Immature natural killer cell (primary cell): ENCODE data around the gene BPIFB2. TPM values are rescaled to one million over a fixed set of nuclear protein-coding genes. Genes with fewer than 3 reads are reported as not detected.
"Not testable (repeated sequence)": the region's sequence is repeated elsewhere in the genome, so short reads cannot be mapped to it uniquely, and the experiment has no call there.

Source experiments
- DNase-seq, 3 donors: peaks; one replicate each; pipeline ENCODE4 v3.0.0; 2022; ENCODE audit warnings: mixed read lengths in 1 of 3
- H3K27ac Mint-ChIP-seq, 6 donors: one replicate each; pipeline ENCODE4 v1.8.0; 2020; ENCODE audit warnings: mixed read lengths in 6 of 6, mild to moderate bottlenecking in 5 of 6, inconsistent platforms in 4 of 6, moderate library complexity in 3 of 6
- H3K27me3 Mint-ChIP-seq, 3 donors: one replicate each; pipeline ENCODE4 v1.8.0; 2020 to 2021; ENCODE audit warnings: low read depth in 3 of 3, mild to moderate bottlenecking in 3 of 3, mixed read lengths in 3 of 3, moderate library complexity in 3 of 3, inconsistent platforms in 1 of 3
- H3K36me3 Mint-ChIP-seq, 3 donors: one replicate each; pipeline ENCODE4 v1.8.0; 2020; ENCODE audit warnings: mixed read lengths in 3 of 3, inconsistent platforms in 2 of 3, mild to moderate bottlenecking in 2 of 3
- H3K4me1 Mint-ChIP-seq, 2 donors: one replicate each; pipeline ENCODE4 v1.8.0; 2020; ENCODE audit warnings: inconsistent platforms in 2 of 2, mild to moderate bottlenecking in 2 of 2, mixed read lengths in 2 of 2, moderate library complexity in 1 of 2
- H3K4me3 Mint-ChIP-seq, 5 donors: one replicate each; pipeline ENCODE4 v1.8.0; 2020; ENCODE audit warnings: mild to moderate bottlenecking in 5 of 5, mixed read lengths in 5 of 5, inconsistent platforms in 3 of 5, moderate library complexity in 3 of 5
- H3K9me3 Mint-ChIP-seq, 6 donors: one replicate each; pipeline ENCODE4 v1.8.0; 2020; ENCODE audit warnings: mild to moderate bottlenecking in 6 of 6, mixed read lengths in 6 of 6, inconsistent platforms in 4 of 6, moderate library complexity in 3 of 6
- polyA plus RNA-seq, 3 donors: library from polyadenylated mRNA; unstranded; fragments of 300-500 nt; fragmentation: Illumina TruSeq; gene quantifications; one replicate each; pipeline ENCODE4 v1.2.3, GENCODE V29; 2021

Gene BPIFB2
- not detected for polyA plus RNA-seq

- no peaks in the 10 kb centered on the region for H3K4me1 Mint-ChIP-seq
- no peak within 1 kb of the TSS for H3K4me3 Mint-ChIP-seq
- DNase-seq = no peak
- no peaks in the 10 kb centered on the region for H3K36me3 Mint-ChIP-seq
- H3K27me3 Mint-ChIP-seq = peaks cover 0 to 2% (median 1%) of the 10 kb centered on the region in 3 donors
- no peaks in the 10 kb centered on the region for H3K9me3 Mint-ChIP-seq
- H3K27ac Mint-ChIP-seq = no peak within 1 kb of the TSS
Observed at GRCh38 chr20:33007376-33008335, at the start of gene BPIFB2. Gene BPIFB2 (plus strand): TSS chr20:33007704. CDS start chr20:33008575, 871 bp downstream.

- H3K27ac Mint-ChIP-seq = no peak overlapping the region
- no peak for DNase-seq
- H3K27me3 Mint-ChIP-seq = peaks cover 0 to 13% (median 4%) of the 10 kb centered on the region in 3 donors
Observed at GRCh38 chr20:32958574-32958973, 48.9 kb upstream of the BPIFB2 start.

GRCh38 chr20:32959351-32960221 is 47.9 kb upstream of the BPIFB2 start:
- no peaks in the 10 kb centered on the region for H3K4me1 Mint-ChIP-seq
- H3K36me3 Mint-ChIP-seq = peaks cover 4 to 10% (median 6%) of the 10 kb centered on the region in 3 donors
- H3K9me3 Mint-ChIP-seq = peaks cover 11 to 23% (median 17%) of the 10 kb centered on the region in 6 donors
- DNase-seq = no peak
- H3K4me3 Mint-ChIP-seq = no peak overlapping the region
- H3K27ac Mint-ChIP-seq = no peak overlapping the region
- peaks cover 0 to 7% (median 4%) of the 10 kb centered on the region in 3 donors for H3K27me3 Mint-ChIP-seq

More at GRCh38 chr20:32958574-32958973, 48.9 kb upstream of the BPIFB2 start:
- Mint-ChIP-seq H3K36me3 (peaks cover 4 to 14% (median 6%) of the 10 kb centered on the region in 3 donors), H3K9me3 (peaks cover 11 to 23% (median 17%) of the 10 kb centered on the region in 6 donors), H3K4me3 (no peak overlapping the region), H3K4me1 (no peaks in the 10 kb centered on the region)

GRCh38 chr20:32960222-32960518 is 47.3 kb upstream of the BPIFB2 start:
- Mint-ChIP-seq H3K27ac (no peak overlapping the region), H3K9me3 (peaks cover 11 to 21% (median 16%) of the 10 kb centered on the region in 6 donors)

GRCh38 chr20:32960849-32961731 is 46.4 kb upstream of the BPIFB2 start:
- no peak overlapping the region for H3K4me3 Mint-ChIP-seq
- peaks cover 10% of the 10 kb centered on the region in 2 donors for H3K4me1 Mint-ChIP-seq
- no peak overlapping the region for H3K27ac Mint-ChIP-seq
- H3K27me3 Mint-ChIP-seq = peaks cover 0 to 4% (median 3%) of the 10 kb centered on the region in 3 donors
- peaks cover 4 to 6% (median 6%) of the 10 kb centered on the region in 3 donors for H3K36me3 Mint-ChIP-seq
- no peak for DNase-seq
- H3K9me3 Mint-ChIP-seq = peaks cover 11 to 19% (median 15%) of the 10 kb centered on the region in 6 donors

More at GRCh38 chr20:32960222-32960518, 47.3 kb upstream of the BPIFB2 start:
- no peak for DNase-seq
- peaks cover under 1% of the 10 kb centered on the region in 2 donors for H3K4me1 Mint-ChIP-seq
- peaks cover 4 to 10% (median 6%) of the 10 kb centered on the region in 3 donors for H3K36me3 Mint-ChIP-seq
- no peak overlapping the region for H3K4me3 Mint-ChIP-seq
- peaks cover 0 to 4% (median 4%) of the 10 kb centered on the region in 3 donors for H3K27me3 Mint-ChIP-seq

GRCh38 chr20:32962053-32962452 is 45.5 kb upstream of the BPIFB2 start:
- H3K27me3 Mint-ChIP-seq = peaks cover 0 to 7% (median 1%) of the 10 kb centered on the region in 3 donors
- H3K4me1 Mint-ChIP-seq = peaks cover 19 to 20% of the 10 kb centered on the region in 2 donors
- peaks cover 0 to 6% (median 4%) of the 10 kb centered on the region in 3 donors for H3K36me3 Mint-ChIP-seq
- no peak for DNase-seq
- peaks cover 5 to 12% (median 8%) of the 10 kb centered on the region in 6 donors for H3K9me3 Mint-ChIP-seq
- no peak overlapping the region for H3K4me3 Mint-ChIP-seq
- H3K27ac Mint-ChIP-seq = peak overlapping the region in 1 of 6 donors; percentile 62

- H3K27me3 Mint-ChIP-seq, H3K4me3 Mint-ChIP-seq, H3K27ac Mint-ChIP-seq, H3K9me3 Mint-ChIP-seq, DNase-seq, H3K36me3 Mint-ChIP-seq: not testable (repeated sequence)
- peaks cover 25 to 26% of the 10 kb centered on the region in 2 donors for H3K4me1 Mint-ChIP-seq
Observed at GRCh38 chr20:32962646-32963045, 44.9 kb upstream of the BPIFB2 start.

- Mint-ChIP-seq H3K36me3 (peaks cover 0 to 1% (median 0%) of the 10 kb centered on the region in 3 donors), H3K4me3 (no peak overlapping the region), H3K4me1 (peaks cover 30 to 31% of the 10 kb centered on the region in 2 donors), H3K27me3 (peaks cover 1 to 9% (median 2%) of the 10 kb centered on the region in 3 donors), H3K27ac (peak overlapping the region in 1 of 6 donors; percentile 61), H3K9me3 (peaks cover 0 to under 1% (median 0%) of the 10 kb centered on the region in 6 donors)
- DNase-seq = no peak
Observed at GRCh38 chr20:32963176-32963575, 44.3 kb upstream of the BPIFB2 start.

GRCh38 chr20:32964575-32964974 is 42.9 kb upstream of the BPIFB2 start:
- DNase-seq = no peak

GRCh38 chr20:32965115-32965514 is 42.4 kb upstream of the BPIFB2 start:
- Mint-ChIP-seq H3K27ac (peak overlapping the region in 1 of 6 donors; percentile 49), H3K27me3 (peaks cover 1 to 9% (median 2%) of the 10 kb centered on the region in 3 donors), H3K9me3 (no peaks in the 10 kb centered on the region), H3K4me1 (peaks cover 45 to 48% of the 10 kb centered on the region in 2 donors), H3K36me3 (no peaks in the 10 kb centered on the region), H3K4me3 (no peak overlapping the region)
- no peak for DNase-seq

More at GRCh38 chr20:32964575-32964974, 42.9 kb upstream of the BPIFB2 start:
- peaks cover 42% of the 10 kb centered on the region in 2 donors for H3K4me1 Mint-ChIP-seq
- H3K27me3 Mint-ChIP-seq = peaks cover 1 to 9% (median 2%) of the 10 kb centered on the region in 3 donors
- no peak overlapping the region for H3K27ac Mint-ChIP-seq
- no peaks in the 10 kb centered on the region for H3K36me3 Mint-ChIP-seq
- no peak overlapping the region for H3K4me3 Mint-ChIP-seq
- no peaks in the 10 kb centered on the region for H3K9me3 Mint-ChIP-seq

GRCh38 chr20:32965581-32966373 is 41.7 kb upstream of the BPIFB2 start:
- Mint-ChIP-seq H3K27ac (peak overlapping the region in 1 of 6 donors; percentile 72), H3K36me3 (no peaks in the 10 kb centered on the region), H3K4me1 (peaks cover 49 to 50% of the 10 kb centered on the region in 2 donors), H3K27me3 (peaks cover 0 to 9% (median 2%) of the 10 kb centered on the region in 3 donors), H3K4me3 (no peak overlapping the region), H3K9me3 (no peaks in the 10 kb centered on the region)
- no peak for DNase-seq

GRCh38 chr20:32966382-32966781 is 41.1 kb upstream of the BPIFB2 start:
- no peak for DNase-seq
- Mint-ChIP-seq H3K27ac (peak overlapping the region in 5 of 6 donors; percentile 32 to 89 (median 72)), H3K27me3 (peaks cover 0 to 9% (median 2%) of the 10 kb centered on the region in 3 donors), H3K4me1 (peaks cover 49 to 50% of the 10 kb centered on the region in 2 donors), H3K4me3 (peak overlapping the region in 2 of 5 donors; percentile 56 to 61), H3K36me3 (no peaks in the 10 kb centered on the region), H3K9me3 (no peaks in the 10 kb centered on the region)
